ENCODE data around the gene DCAF6. TPM values are rescaled to one million over a fixed set of nuclear protein-coding genes. Genes with fewer than 3 reads are reported as not detected.

DCAF6 gene
- total RNA-seq, 4 donors from 2014 or later: 38.2 to 90.3 (median 54.8) TPM

DNA sequence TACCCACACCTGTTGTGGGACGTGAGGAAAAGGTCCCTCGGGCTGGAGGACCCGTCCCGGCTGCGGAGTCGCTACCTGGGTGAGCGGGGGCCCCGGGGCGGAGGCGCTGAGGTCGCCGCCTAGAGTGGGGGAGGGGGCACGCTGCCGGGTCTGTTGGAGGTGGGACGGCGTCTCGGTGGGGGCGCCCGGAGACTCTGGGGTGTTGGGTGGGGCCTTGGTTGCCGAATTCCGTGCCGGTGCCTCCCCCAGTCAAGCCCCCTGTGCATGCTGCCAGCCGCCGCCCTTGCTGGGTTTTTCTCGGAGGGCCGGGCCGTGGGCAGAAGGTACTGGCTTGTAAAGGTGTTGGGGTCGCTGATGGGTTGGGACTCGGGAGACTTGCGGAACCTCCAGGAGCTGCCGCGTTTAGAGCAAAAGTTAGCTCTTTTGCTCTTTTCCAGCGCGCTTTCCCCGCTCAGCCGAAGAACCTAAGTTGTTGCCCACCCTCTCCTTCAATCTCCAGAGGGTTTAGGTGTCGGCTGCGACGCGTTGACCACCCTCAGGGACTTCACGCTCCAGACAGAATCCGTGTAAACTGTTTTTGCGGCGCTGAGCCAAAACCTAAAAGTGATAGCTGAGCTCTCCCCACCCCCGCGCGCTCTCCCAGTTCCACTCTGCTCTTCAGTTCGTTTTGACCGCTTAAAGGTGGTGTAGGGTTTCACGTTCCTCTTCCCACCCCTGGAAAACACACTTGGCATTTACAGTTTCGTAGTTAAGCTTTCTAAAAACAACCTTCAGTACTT lies 636 bp downstream of the DCAF6 start, which contains the start of gene MPC2:
Gene MPC2 (minus strand): TSS at position 143 of the 779 bp plus-strand sequence. CDS start 1,231 bp downstream, outside the sequence.
- H3K4me3 ChIP-seq: peak within 1 kb of the TSS; percentile 86
- peak within 1 kb of the TSS; percentile 95 for H3K27ac ChIP-seq
- DNase-seq (ENCODE audit: low spot score in 2 of 2): peak; percentile 80 to 87
- no peaks in the 10 kb centered on the region for H3K9me3 ChIP-seq
- peaks cover 2% of the 10 kb centered on the region for H3K36me3 ChIP-seq
- peaks cover 42% of the 10 kb centered on the region for H3K4me1 ChIP-seq
- WGBS: 0% methylated on average over 37 of the region's 51 CpGs
- no peaks in the 10 kb centered on the region for H3K27me3 ChIP-seq
- TF ChIP-seq POLR2AphosphoS5 (IDR thresholded peaks at IDR 0.05): no peak
- TF ChIP-seq POLR2A (IDR thresholded peaks at IDR 0.05): no peak
- no peak for TF ChIP-seq EP300 (IDR thresholded peaks at IDR 0.05)
- TF ChIP-seq CTCF (IDR thresholded peaks at IDR 0.05): no peak

GRCh38 chr1:167937709-167938010 lies 1.2 kb downstream of the DCAF6 start:
- 0% methylated on average over 5 of the region's 5 CpGs for WGBS
- Histone ChIP-seq H3K4me1 (peaks cover 38% of the 10 kb centered on the region), H3K27ac (peak overlapping the region; percentile 95), H3K9me3 (no peaks in the 10 kb centered on the region), H3K36me3 (peaks cover 4% of the 10 kb centered on the region), H3K27me3 (no peaks in the 10 kb centered on the region), H3K4me3 (peak overlapping the region; percentile 86)
- TF ChIP-seq POLR2A (IDR thresholded peaks at IDR 0.05) (no peak), POLR2AphosphoS5 (IDR thresholded peaks at IDR 0.05) (no peak), EP300 (IDR thresholded peaks at IDR 0.05) (no peak), CTCF (IDR thresholded peaks at IDR 0.05) (no peak)
- DNase-seq (ENCODE audit: low spot score in 2 of 2): no peak

GRCh38 chr1:167938080-167938636 lies 1.7 kb downstream of the DCAF6 start:
- peaks cover 4% of the 10 kb centered on the region for H3K36me3 ChIP-seq
- peaks cover 36% of the 10 kb centered on the region for H3K4me1 ChIP-seq
- H3K9me3 ChIP-seq: no peaks in the 10 kb centered on the region
- no peak for DNase-seq (ENCODE audit: low spot score in 2 of 2)
- WGBS: 39% methylated on average over 5 of the region's 5 CpGs
- no peak for TF ChIP-seq POLR2AphosphoS5 (IDR thresholded peaks at IDR 0.05)
- TF ChIP-seq POLR2A (IDR thresholded peaks at IDR 0.05): no peak
- TF ChIP-seq CTCF (IDR thresholded peaks at IDR 0.05): no peak
- no peak for TF ChIP-seq EP300 (IDR thresholded peaks at IDR 0.05)
- peak overlapping the region; percentile 86 for H3K4me3 ChIP-seq
- H3K27ac ChIP-seq: peak overlapping the region; percentile 95
- no peaks in the 10 kb centered on the region for H3K27me3 ChIP-seq

DNA sequence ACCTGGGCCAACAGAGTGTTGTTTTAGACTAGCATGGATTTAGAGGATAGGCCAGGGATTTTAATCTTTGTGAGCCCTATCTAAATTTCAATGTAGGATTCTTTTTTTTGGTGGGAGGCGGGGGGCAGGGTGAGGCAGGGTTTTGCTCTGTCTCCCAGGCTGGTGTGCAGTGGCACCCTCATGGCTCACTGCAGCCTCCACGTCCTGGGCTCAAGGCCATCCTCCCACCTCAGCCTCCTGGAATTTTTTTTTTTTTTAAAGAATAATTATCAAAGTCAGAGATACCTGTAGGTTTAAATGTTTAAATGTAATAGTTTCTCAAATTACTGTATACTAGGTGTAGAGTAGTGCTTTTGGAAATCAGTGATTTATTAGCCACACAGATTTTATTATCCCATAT lies 3.8 kb downstream of the DCAF6 start:
- WGBS: 96% methylated on average over 2 of the region's 2 CpGs
- TF ChIP-seq POLR2A (IDR thresholded peaks at IDR 0.05) (no peak), POLR2AphosphoS5 (IDR thresholded peaks at IDR 0.05) (no peak), EP300 (IDR thresholded peaks at IDR 0.05) (no peak), CTCF (IDR thresholded peaks at IDR 0.05) (no peak)
- DNase-seq (ENCODE audit: low spot score in 2 of 2): no peak
- Histone ChIP-seq H3K4me1 (peaks cover 17% of the 10 kb centered on the region), H3K27me3 (no peaks in the 10 kb centered on the region), H3K4me3 (no peak overlapping the region), H3K9me3 (no peaks in the 10 kb centered on the region), H3K27ac (no peak overlapping the region), H3K36me3 (peaks cover 4% of the 10 kb centered on the region)

GRCh38 chr1:167943541-167943940 lies 7.1 kb downstream of the DCAF6 start:
- no peak for DNase-seq (ENCODE audit: low spot score in 2 of 2)

More at GRCh38 chr1:167943541-167943940, 7.1 kb downstream of the DCAF6 start:
- H3K27me3 ChIP-seq: no peaks in the 10 kb centered on the region
- no peak overlapping the region for H3K4me3 ChIP-seq
- H3K4me1 ChIP-seq: peaks cover 6% of the 10 kb centered on the region
- H3K9me3 ChIP-seq: no peaks in the 10 kb centered on the region
- H3K27ac ChIP-seq: no peak overlapping the region
- H3K36me3 ChIP-seq: peaks cover 4% of the 10 kb centered on the region
- TF ChIP-seq POLR2AphosphoS5 (IDR thresholded peaks at IDR 0.05) (no peak), CTCF (IDR thresholded peaks at IDR 0.05) (no peak), EP300 (IDR thresholded peaks at IDR 0.05) (no peak), POLR2A (IDR thresholded peaks at IDR 0.05) (no peak)
- WGBS: 94% methylated on average over 9 of the region's 9 CpGs
